ENCODE results near the gene CFAP61. TPM values are rescaled to one million over a fixed set of nuclear protein-coding genes. Genes with fewer than 3 reads are reported as not detected.

The CFAP61 gene
- total RNA-seq, 4 donors from 2014 or later = 0.34 to 1.6 (median 1.1) TPM

DNA sequence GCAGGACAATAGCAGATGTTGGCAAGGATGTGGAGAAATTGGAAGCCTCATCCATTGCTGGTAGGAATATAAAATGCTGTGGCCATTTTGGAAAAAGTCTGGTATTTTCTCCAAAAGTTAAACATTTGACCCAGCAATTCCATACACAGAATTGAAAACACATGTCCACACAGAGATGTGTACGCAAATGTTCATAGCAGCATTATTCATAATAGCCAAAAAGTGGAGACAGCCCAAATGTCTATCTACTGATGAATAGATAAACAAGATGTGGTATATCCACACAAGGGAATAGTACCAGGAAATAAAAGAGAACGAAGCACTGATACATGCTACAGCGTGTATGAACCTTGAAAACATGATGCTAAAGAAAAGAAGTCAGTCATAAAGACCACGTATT, 40.5 kb downstream of the CFAP61 start:
- Histone ChIP-seq H3K27me3 (no peaks in the 10 kb centered on the region), H3K4me1 (peaks cover 8 to 24% of the 10 kb centered on the region in 2 donors), H3K36me3 (no peaks in the 10 kb centered on the region), H3K9me3 (no peaks in the 10 kb centered on the region), H3K27ac (no peak overlapping the region), H3K4me3 (replicated peaks in 1 of 3) (no peak overlapping the region)
- no peak for DNase-seq
- intact Hi-C loops (cut with DNase I) = no loop called here
- TF ChIP-seq POLR2A (IDR thresholded peaks at IDR 0.05) = no peak
- TF ChIP-seq, protein P1, sequence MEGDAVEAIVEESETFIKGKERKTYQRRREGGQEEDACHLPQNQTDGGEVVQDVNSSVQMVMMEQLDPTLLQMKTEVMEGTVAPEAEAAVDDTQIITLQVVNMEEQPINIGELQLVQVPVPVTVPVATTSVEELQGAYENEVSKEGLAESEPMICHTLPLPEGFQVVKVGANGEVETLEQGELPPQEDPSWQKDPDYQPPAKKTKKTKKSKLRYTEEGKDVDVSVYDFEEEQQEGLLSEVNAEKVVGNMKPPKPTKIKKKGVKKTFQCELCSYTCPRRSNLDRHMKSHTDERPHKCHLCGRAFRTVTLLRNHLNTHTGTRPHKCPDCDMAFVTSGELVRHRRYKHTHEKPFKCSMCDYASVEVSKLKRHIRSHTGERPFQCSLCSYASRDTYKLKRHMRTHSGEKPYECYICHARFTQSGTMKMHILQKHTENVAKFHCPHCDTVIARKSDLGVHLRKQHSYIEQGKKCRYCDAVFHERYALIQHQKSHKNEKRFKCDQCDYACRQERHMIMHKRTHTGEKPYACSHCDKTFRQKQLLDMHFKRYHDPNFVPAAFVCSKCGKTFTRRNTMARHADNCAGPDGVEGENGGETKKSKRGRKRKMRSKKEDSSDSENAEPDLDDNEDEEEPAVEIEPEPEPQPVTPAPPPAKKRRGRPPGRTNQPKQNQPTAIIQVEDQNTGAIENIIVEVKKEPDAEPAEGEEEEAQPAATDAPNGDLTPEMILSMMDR (IDR thresholded peaks at IDR 0.05) = no peak
- 87% methylated on average over 4 of the region's 4 CpGs for WGBS, 2 donors

DNA sequence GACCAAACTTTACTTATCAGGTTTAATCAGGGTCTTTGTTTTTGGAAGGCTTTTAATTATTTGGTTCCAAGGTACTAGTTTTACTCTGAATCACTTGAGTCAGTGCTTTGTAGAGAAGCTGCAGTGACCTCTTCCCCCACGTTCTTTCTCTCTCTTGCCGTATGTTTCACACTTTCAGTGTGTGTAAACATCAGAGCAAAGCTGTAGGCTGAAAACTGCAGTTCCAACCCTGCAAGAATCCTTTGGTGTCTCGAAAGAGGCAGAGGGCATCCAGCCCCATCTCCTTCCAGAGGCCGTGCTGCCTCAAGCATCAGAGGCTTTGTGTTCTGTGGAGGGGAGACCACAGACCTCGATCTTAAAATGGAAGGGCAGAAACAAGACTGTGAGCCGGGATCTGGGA, 42.1 kb downstream of the CFAP61 start:
- TF ChIP-seq, protein P1 (IDR thresholded peaks at IDR 0.05) = no peak
- TF ChIP-seq POLR2A (IDR thresholded peaks at IDR 0.05) = no peak
- Histone ChIP-seq H3K27me3 (no peaks in the 10 kb centered on the region), H3K27ac (no peak overlapping the region), H3K4me3 (replicated peaks in 1 of 3) (no peak overlapping the region), H3K36me3 (no peaks in the 10 kb centered on the region), H3K9me3 (no peaks in the 10 kb centered on the region), H3K4me1 (peaks cover 8 to 14% of the 10 kb centered on the region in 2 donors)
- DNase-seq = no peak
- 78 to 83% methylated on average over 6 of the region's 6 CpGs for WGBS, 2 donors
- intact Hi-C loops (cut with DNase I) = no loop called here

DNA sequence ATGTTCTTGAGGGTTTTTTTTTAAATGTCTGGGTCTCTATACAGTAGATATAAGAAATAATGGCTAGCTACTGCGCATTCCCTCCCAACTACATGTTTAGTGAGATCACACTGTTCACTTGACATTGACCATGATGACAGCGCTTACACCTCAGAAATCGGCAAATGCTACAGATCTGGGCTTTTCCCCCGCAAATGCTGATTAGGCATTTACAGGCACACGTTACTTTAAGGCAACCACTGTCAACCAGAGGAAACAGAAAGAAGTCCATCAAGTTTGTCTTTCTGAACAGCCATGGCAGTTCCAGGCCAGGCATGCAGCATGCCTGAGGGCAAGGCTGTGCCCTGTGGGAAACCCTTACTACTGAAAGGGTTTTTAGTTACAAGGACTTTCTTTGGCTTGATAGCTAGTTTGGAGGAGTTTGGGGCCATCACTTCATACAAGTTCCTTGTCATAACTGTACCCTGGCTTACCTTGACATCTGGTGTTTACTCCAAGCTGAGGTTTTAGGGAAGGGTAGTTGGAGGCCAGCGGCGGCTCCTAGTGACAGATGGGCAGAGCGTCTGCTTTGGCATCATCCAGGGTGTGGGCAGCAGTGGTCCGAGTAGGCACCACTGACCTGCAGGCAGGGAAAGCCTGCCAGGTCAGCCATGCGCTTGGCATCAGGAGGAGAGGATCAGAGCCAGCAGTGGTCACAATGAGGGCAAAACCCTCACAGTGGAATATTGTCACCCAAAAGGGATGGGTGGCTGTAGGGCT, 43.0 kb downstream of the CFAP61 start:
- intact Hi-C loops (cut with DNase I) = no loop called here
- no peaks in the 10 kb centered on the region for H3K27me3 ChIP-seq

DNA sequence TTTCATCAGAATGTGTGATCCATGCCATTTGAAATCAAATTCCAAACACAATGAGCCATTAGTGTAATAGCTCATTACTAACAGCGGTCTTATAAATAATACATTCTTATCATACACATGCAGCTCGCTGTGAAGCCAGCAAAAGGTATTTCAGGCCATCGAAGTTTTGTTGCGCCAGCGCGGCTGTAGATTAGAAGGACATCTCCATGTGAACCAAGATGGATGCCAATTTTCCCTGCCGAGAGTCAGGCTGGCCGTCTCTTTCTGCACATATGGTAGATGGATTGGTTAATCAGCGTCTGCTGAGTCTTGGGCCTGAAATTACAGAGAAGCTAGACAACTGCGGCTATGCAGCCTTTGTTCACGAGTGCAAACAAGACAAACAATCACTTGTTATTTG, 44.1 kb downstream of the CFAP61 start:
- Histone ChIP-seq H3K9me3 (no peaks in the 10 kb centered on the region), H3K27me3 (no peaks in the 10 kb centered on the region), H3K4me3 (replicated peaks in 1 of 3) (no peak overlapping the region), H3K36me3 (no peaks in the 10 kb centered on the region), H3K4me1 (peaks cover 5 to 8% of the 10 kb centered on the region in 2 donors), H3K27ac (no peak overlapping the region)
- DNase-seq = no peak
- TF ChIP-seq, protein P1 (IDR thresholded peaks at IDR 0.05) = no peak
- no peak for TF ChIP-seq POLR2A (IDR thresholded peaks at IDR 0.05)
- WGBS, 2 donors = 84 to 89% methylated on average over 11 of the region's 11 CpGs
- intact Hi-C loops (cut with DNase I) = no loop called here

More for the DNA sequence above, 43.0 kb downstream of the CFAP61 start:
- Histone ChIP-seq H3K9me3 (no peaks in the 10 kb centered on the region), H3K27ac (no peak overlapping the region), H3K36me3 (no peaks in the 10 kb centered on the region), H3K4me3 (replicated peaks in 1 of 3) (no peak overlapping the region), H3K4me1 (peaks cover 5 to 8% of the 10 kb centered on the region in 2 donors)
- DNase-seq = no peak
- WGBS, 2 donors = 88 to 93% methylated on average over 10 of the region's 10 CpGs
- TF ChIP-seq, protein P1 (IDR thresholded peaks at IDR 0.05) = no peak
- no peak for TF ChIP-seq POLR2A (IDR thresholded peaks at IDR 0.05)

DNA sequence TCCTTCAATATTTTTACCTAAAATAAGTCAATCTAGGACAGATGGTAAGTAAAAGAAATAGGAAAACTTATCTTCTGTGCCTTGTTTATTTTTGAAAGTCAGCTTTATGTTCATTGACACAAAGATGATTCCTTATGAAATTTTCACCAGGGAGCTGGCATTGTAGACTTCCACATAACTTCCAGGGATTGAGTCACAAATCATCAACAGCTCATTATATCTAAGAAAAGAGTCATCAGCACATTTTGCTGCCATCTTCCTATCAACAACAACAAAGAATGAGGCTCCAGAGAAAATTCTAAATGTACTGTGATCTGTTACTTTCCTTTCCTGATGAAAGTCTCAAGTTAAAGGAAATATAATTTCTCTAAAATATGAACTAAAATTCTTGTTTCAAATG, 48.5 kb downstream of the CFAP61 start:
- Histone ChIP-seq H3K9me3 (no peaks in the 10 kb centered on the region), H3K4me1 (no peaks in the 10 kb centered on the region), H3K4me3 (replicated peaks in 1 of 3) (no peak overlapping the region), H3K27ac (no peak overlapping the region), H3K36me3 (no peaks in the 10 kb centered on the region), H3K27me3 (no peaks in the 10 kb centered on the region)
- no peak for DNase-seq
- TF ChIP-seq, protein P1 (IDR thresholded peaks at IDR 0.05) = no peak
- no peak for TF ChIP-seq POLR2A (IDR thresholded peaks at IDR 0.05)
- intact Hi-C loops (cut with DNase I) = no loop called here

Measured in thyroid gland (tissue), 4 donors.